ENCODE measurements around the gene DYNC1H1. TPM values are rescaled to one million over a fixed set of nuclear protein-coding genes. Genes with fewer than 3 reads are reported as not detected.

The DYNC1H1 gene
- total RNA-seq, 1 experiment from 2014 or later: 438 TPM

GRCh38 chr14:102015045-102015685 is 50.8 kb downstream of the DYNC1H1 start:
- no peak for DNase-seq (ENCODE audit: low spot score)
- CTCF ChIA-PET: interaction anchor here (1.0 kb wide), 1 partner anchor 11 kb away, joined by 5 read pairs; no protein-coding TSS in a partner anchor
- Mint-ChIP-seq H3K4me3 (no peak overlapping the region), H3K27ac (no peak overlapping the region), H3K36me3 (peaks cover 91% of the 10 kb centered on the region), H3K9me3 (no peaks in the 10 kb centered on the region), H3K4me1 (no peaks in the 10 kb centered on the region), H3K27me3 (ENCODE audit: low read depth) (no peaks in the 10 kb centered on the region)
- TF ChIP-seq, protein P1, sequence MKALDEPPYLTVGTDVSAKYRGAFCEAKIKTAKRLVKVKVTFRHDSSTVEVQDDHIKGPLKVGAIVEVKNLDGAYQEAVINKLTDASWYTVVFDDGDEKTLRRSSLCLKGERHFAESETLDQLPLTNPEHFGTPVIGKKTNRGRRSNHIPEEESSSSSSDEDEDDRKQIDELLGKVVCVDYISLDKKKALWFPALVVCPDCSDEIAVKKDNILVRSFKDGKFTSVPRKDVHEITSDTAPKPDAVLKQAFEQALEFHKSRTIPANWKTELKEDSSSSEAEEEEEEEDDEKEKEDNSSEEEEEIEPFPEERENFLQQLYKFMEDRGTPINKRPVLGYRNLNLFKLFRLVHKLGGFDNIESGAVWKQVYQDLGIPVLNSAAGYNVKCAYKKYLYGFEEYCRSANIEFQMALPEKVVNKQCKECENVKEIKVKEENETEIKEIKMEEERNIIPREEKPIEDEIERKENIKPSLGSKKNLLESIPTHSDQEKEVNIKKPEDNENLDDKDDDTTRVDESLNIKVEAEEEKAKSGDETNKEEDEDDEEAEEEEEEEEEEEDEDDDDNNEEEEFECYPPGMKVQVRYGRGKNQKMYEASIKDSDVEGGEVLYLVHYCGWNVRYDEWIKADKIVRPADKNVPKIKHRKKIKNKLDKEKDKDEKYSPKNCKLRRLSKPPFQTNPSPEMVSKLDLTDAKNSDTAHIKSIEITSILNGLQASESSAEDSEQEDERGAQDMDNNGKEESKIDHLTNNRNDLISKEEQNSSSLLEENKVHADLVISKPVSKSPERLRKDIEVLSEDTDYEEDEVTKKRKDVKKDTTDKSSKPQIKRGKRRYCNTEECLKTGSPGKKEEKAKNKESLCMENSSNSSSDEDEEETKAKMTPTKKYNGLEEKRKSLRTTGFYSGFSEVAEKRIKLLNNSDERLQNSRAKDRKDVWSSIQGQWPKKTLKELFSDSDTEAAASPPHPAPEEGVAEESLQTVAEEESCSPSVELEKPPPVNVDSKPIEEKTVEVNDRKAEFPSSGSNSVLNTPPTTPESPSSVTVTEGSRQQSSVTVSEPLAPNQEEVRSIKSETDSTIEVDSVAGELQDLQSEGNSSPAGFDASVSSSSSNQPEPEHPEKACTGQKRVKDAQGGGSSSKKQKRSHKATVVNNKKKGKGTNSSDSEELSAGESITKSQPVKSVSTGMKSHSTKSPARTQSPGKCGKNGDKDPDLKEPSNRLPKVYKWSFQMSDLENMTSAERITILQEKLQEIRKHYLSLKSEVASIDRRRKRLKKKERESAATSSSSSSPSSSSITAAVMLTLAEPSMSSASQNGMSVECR (CRISPR knock-in tag; IDR thresholded peaks at IDR 0.05; ENCODE audit: borderline replicate concordance): no peak
- TF ChIP-seq, protein P2, sequence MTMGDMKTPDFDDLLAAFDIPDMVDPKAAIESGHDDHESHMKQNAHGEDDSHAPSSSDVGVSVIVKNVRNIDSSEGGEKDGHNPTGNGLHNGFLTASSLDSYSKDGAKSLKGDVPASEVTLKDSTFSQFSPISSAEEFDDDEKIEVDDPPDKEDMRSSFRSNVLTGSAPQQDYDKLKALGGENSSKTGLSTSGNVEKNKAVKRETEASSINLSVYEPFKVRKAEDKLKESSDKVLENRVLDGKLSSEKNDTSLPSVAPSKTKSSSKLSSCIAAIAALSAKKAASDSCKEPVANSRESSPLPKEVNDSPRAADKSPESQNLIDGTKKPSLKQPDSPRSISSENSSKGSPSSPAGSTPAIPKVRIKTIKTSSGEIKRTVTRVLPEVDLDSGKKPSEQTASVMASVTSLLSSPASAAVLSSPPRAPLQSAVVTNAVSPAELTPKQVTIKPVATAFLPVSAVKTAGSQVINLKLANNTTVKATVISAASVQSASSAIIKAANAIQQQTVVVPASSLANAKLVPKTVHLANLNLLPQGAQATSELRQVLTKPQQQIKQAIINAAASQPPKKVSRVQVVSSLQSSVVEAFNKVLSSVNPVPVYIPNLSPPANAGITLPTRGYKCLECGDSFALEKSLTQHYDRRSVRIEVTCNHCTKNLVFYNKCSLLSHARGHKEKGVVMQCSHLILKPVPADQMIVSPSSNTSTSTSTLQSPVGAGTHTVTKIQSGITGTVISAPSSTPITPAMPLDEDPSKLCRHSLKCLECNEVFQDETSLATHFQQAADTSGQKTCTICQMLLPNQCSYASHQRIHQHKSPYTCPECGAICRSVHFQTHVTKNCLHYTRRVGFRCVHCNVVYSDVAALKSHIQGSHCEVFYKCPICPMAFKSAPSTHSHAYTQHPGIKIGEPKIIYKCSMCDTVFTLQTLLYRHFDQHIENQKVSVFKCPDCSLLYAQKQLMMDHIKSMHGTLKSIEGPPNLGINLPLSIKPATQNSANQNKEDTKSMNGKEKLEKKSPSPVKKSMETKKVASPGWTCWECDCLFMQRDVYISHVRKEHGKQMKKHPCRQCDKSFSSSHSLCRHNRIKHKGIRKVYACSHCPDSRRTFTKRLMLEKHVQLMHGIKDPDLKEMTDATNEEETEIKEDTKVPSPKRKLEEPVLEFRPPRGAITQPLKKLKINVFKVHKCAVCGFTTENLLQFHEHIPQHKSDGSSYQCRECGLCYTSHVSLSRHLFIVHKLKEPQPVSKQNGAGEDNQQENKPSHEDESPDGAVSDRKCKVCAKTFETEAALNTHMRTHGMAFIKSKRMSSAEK (CRISPR knock-in tag; IDR thresholded peaks at IDR 0.05; ENCODE audit: borderline replicate concordance): no peak
- no peak for TF ChIP-seq ELF4 (CRISPR knock-in tag; IDR thresholded peaks at IDR 0.05; ENCODE audit: low read depth)
- no peak for TF ChIP-seq FOXJ3 (CRISPR knock-in tag; IDR thresholded peaks at IDR 0.05; ENCODE audit: borderline replicate concordance)
- no peak for TF ChIP-seq NR1H2 (CRISPR knock-in tag; IDR thresholded peaks at IDR 0.05)
- no peak for TF ChIP-seq STAT6 (CRISPR knock-in tag; conservative IDR thresholded peaks at IDR 0.05; ENCODE audit: low read depth)
- TF ChIP-seq, protein P3, sequence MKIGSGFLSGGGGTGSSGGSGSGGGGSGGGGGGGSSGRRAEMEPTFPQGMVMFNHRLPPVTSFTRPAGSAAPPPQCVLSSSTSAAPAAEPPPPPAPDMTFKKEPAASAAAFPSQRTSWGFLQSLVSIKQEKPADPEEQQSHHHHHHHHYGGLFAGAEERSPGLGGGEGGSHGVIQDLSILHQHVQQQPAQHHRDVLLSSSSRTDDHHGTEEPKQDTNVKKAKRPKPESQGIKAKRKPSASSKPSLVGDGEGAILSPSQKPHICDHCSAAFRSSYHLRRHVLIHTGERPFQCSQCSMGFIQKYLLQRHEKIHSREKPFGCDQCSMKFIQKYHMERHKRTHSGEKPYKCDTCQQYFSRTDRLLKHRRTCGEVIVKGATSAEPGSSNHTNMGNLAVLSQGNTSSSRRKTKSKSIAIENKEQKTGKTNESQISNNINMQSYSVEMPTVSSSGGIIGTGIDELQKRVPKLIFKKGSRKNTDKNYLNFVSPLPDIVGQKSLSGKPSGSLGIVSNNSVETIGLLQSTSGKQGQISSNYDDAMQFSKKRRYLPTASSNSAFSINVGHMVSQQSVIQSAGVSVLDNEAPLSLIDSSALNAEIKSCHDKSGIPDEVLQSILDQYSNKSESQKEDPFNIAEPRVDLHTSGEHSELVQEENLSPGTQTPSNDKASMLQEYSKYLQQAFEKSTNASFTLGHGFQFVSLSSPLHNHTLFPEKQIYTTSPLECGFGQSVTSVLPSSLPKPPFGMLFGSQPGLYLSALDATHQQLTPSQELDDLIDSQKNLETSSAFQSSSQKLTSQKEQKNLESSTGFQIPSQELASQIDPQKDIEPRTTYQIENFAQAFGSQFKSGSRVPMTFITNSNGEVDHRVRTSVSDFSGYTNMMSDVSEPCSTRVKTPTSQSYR (CRISPR knock-in tag; IDR thresholded peaks at IDR 0.05): no peak
- no peak for TF ChIP-seq ZMAT4 (CRISPR knock-in tag; IDR thresholded peaks at IDR 0.05)
- no peak for TF ChIP-seq ZNF425 (CRISPR knock-in tag; conservative IDR thresholded peaks at IDR 0.05)
- TF ChIP-seq PRRX2 (CRISPR knock-in tag; IDR thresholded peaks at IDR 0.05): no peak
- no peak for TF ChIP-seq TCF7 (CRISPR knock-in tag; IDR thresholded peaks at IDR 0.05; ENCODE audit: low read depth)
- TF ChIP-seq IRF2 (CRISPR knock-in tag; IDR thresholded peaks at IDR 0.05; ENCODE audit: borderline replicate concordance, low read depth): no peak
- TF ChIP-seq CREB1 (CRISPR knock-in tag; IDR thresholded peaks at IDR 0.05): no peak
- TF ChIP-seq NFE2L1 (CRISPR knock-in tag; IDR thresholded peaks at IDR 0.05): no peak
- TF ChIP-seq E2F4 (CRISPR knock-in tag; IDR thresholded peaks at IDR 0.05; ENCODE audit: borderline replicate concordance, low read depth): no peak
- TF ChIP-seq SMAD4 (CRISPR knock-in tag; IDR thresholded peaks at IDR 0.05): no peak
- no peak for TF ChIP-seq CDX4 (CRISPR knock-in tag; IDR thresholded peaks at IDR 0.05; ENCODE audit: borderline replicate concordance)
- POLR2A ChIA-PET: no interaction called here
- ATAC-seq: no peak
